ENCODE measurements around the gene MRE11. TPM values are rescaled to one million over a fixed set of nuclear protein-coding genes. Genes with fewer than 3 reads are reported as not detected.

The MRE11 gene
- total and polyA plus RNA-seq, 10 of the 15 experiments (the other 5 are each of a cell fraction or from before 2014, with no cell fraction given): 16.2 to 39.2 (median 26.9) TPM

DNA sequence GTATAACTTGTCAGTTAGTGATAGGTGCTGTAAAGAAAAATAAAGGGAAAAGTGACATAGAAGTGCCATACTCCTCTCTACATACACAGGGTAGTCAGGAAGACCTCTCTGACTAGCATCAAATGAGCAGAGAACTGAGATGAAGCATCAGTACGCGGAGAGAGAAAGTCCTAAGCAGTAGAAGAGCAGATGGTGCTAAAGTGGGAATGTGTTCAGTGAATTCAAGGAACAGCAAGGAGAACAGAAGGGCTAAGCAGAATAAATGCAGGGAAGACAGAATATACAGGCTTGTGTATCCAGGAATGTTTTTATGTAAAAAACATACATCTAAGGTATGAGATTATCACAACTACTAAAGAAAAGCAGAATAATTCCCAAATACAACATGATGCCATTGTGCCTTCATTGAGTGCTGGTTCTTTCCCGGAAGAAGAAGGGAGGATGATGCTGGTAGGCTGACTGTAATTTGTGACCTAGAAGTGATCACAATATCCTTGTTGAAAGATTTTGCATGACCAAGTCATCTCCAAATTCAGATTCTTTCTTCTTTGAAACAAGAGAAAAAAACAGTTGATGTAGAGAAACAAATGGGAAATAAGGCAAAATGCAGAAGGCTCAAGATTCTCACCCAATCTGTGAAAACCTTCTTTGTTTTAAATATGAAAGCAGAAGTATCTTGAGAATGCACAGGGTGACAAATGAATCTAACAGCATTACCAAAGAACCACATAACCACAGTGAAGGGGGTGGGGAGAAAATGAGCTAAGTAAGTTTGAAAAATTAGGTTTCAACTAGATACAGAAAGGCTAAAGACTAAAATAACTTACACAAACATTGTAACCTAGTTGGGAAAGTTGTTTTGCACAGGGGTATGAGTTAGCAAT is 20.5 kb downstream of the MRE11 start (continued):
- TF ChIP-seq, protein P1, sequence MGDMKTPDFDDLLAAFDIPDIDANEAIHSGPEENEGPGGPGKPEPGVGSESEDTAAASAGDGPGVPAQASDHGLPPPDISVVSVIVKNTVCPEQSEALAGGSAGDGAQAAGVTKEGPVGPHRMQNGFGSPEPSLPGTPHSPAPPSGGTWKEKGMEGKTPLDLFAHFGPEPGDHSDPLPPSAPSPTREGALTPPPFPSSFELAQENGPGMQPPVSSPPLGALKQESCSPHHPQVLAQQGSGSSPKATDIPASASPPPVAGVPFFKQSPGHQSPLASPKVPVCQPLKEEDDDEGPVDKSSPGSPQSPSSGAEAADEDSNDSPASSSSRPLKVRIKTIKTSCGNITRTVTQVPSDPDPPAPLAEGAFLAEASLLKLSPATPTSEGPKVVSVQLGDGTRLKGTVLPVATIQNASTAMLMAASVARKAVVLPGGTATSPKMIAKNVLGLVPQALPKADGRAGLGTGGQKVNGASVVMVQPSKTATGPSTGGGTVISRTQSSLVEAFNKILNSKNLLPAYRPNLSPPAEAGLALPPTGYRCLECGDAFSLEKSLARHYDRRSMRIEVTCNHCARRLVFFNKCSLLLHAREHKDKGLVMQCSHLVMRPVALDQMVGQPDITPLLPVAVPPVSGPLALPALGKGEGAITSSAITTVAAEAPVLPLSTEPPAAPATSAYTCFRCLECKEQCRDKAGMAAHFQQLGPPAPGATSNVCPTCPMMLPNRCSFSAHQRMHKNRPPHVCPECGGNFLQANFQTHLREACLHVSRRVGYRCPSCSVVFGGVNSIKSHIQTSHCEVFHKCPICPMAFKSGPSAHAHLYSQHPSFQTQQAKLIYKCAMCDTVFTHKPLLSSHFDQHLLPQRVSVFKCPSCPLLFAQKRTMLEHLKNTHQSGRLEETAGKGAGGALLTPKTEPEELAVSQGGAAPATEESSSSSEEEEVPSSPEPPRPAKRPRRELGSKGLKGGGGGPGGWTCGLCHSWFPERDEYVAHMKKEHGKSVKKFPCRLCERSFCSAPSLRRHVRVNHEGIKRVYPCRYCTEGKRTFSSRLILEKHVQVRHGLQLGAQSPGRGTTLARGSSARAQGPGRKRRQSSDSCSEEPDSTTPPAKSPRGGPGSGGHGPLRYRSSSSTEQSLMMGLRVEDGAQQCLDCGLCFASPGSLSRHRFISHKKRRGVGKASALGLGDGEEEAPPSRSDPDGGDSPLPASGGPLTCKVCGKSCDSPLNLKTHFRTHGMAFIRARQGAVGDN (IDR thresholded peaks at IDR 0.05): peak; percentile 67; the same call in 1 of the 2 replicates
- TF ChIP-seq, protein P2, sequence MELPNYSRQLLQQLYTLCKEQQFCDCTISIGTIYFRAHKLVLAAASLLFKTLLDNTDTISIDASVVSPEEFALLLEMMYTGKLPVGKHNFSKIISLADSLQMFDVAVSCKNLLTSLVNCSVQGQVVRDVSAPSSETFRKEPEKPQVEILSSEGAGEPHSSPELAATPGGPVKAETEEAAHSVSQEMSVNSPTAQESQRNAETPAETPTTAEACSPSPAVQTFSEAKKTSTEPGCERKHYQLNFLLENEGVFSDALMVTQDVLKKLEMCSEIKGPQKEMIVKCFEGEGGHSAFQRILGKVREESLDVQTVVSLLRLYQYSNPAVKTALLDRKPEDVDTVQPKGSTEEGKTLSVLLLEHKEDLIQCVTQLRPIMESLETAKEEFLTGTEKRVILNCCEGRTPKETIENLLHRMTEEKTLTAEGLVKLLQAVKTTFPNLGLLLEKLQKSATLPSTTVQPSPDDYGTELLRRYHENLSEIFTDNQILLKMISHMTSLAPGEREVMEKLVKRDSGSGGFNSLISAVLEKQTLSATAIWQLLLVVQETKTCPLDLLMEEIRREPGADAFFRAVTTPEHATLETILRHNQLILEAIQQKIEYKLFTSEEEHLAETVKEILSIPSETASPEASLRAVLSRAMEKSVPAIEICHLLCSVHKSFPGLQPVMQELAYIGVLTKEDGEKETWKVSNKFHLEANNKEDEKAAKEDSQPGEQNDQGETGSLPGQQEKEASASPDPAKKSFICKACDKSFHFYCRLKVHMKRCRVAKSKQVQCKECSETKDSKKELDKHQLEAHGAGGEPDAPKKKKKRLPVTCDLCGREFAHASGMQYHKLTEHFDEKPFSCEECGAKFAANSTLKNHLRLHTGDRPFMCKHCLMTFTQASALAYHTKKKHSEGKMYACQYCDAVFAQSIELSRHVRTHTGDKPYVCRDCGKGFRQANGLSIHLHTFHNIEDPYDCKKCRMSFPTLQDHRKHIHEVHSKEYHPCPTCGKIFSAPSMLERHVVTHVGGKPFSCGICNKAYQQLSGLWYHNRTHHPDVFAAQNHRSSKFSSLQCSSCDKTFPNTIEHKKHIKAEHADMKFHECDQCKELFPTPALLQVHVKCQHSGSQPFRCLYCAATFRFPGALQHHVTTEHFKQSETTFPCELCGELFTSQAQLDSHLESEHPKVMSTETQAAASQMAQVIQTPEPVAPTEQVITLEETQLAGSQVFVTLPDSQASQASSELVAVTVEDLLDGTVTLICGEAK (IDR thresholded peaks at IDR 0.05; ENCODE audit: borderline replicate concordance): peak; percentile 71; the same call in 1 of the 2 replicates
- TF ChIP-seq, protein P3, sequence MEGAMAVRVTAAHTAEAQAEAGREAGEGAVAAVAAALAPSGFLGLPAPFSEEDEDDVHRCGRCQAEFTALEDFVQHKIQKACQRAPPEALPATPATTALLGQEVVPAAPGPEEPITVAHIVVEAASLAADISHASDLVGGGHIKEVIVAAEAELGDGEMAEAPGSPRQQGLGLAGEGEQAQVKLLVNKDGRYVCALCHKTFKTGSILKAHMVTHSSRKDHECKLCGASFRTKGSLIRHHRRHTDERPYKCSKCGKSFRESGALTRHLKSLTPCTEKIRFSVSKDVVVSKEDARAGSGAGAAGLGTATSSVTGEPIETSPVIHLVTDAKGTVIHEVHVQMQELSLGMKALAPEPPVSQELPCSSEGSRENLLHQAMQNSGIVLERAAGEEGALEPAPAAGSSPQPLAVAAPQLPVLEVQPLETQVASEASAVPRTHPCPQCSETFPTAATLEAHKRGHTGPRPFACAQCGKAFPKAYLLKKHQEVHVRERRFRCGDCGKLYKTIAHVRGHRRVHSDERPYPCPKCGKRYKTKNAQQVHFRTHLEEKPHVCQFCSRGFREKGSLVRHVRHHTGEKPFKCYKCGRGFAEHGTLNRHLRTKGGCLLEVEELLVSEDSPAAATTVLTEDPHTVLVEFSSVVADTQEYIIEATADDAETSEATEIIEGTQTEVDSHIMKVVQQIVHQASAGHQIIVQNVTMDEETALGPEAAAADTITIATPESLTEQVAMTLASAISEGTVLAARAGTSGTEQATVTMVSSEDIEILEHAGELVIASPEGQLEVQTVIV (IDR thresholded peaks at IDR 0.05; ENCODE audit: borderline replicate concordance, partially characterized antibody): no peak
- TF ChIP-seq PAX5 (IDR thresholded peaks at IDR 0.05; ENCODE audit: borderline replicate concordance, low read depth, low read length): peak; percentile 68; the same call in 1 of the 2 replicates
